ENCODE data around the gene APP. TPM values are rescaled to one million over a fixed set of nuclear protein-coding genes. Genes with fewer than 3 reads are reported as not detected.

Gene APP
- total RNA-seq, 3 donors from 2014 or later (not counting 1 experiment from before 2014, with no cell fraction given): 5.1 to 10.6 (median 7.8) TPM

- no peaks in the 10 kb centered on the region for H3K4me1 ChIP-seq (ENCODE audit: control insufficient read depth, insufficient read depth, low read length)
- no peaks in the 10 kb centered on the region for H3K4me1 Mint-ChIP-seq
- no peak for TF ChIP-seq CTCF (IDR thresholded peaks at IDR 0.05)
- H3K4me3 ChIP-seq (ENCODE audit: low read length): no peak overlapping the region
- no peaks in the 10 kb centered on the region for H3K36me3 Mint-ChIP-seq
- DNase-seq: no peak
- H3K36me3 ChIP-seq (ENCODE audit: control insufficient read depth, insufficient read depth, low read length): no peaks in the 10 kb centered on the region
- no peak overlapping the region for H3K27ac ChIP-seq (ENCODE audit: low read length)
- no peak overlapping the region for H3K27ac Mint-ChIP-seq
- no peaks in the 10 kb centered on the region for H3K9me3 ChIP-seq (ENCODE audit: control insufficient read depth, insufficient read depth, low read length)
- no peak overlapping the region for H3K4me3 Mint-ChIP-seq
- H3K27me3 Mint-ChIP-seq (ENCODE audit: low read depth in 2 of 2): no peaks in the 10 kb centered on the region
- no peaks in the 10 kb centered on the region for H3K9me3 Mint-ChIP-seq
- intact Hi-C loops (cut with micrococcal nuclease): no loop called here
- WGBS (ENCODE audit: insufficient coverage): 90% methylated on average over 3 of the region's 3 CpGs
- H3K27me3 ChIP-seq (ENCODE audit: control insufficient read depth, insufficient read depth, low read length): no peaks in the 10 kb centered on the region
- ATAC-seq: no peak
Observed at GRCh38 chr21:25980710-25981109, 189.9 kb downstream of the APP start.

- no peaks in the 10 kb centered on the region for H3K9me3 Mint-ChIP-seq
- intact Hi-C loops (cut with micrococcal nuclease): no loop called here
- no peaks in the 10 kb centered on the region for H3K36me3 Mint-ChIP-seq
- DNase-seq (no peak), ATAC-seq (no peak)
- TF ChIP-seq CTCF (IDR thresholded peaks at IDR 0.05): no peak
- Histone ChIP-seq H3K9me3 (ENCODE audit: control insufficient read depth, insufficient read depth, low read length) (no peaks in the 10 kb centered on the region), H3K4me3 (ENCODE audit: low read length) (no peak overlapping the region), H3K27me3 (ENCODE audit: control insufficient read depth, insufficient read depth, low read length) (no peaks in the 10 kb centered on the region), H3K27ac (ENCODE audit: low read length) (no peak overlapping the region), H3K4me1 (ENCODE audit: control insufficient read depth, insufficient read depth, low read length) (no peaks in the 10 kb centered on the region), H3K36me3 (ENCODE audit: control insufficient read depth, insufficient read depth, low read length) (no peaks in the 10 kb centered on the region)
- no peaks in the 10 kb centered on the region for H3K4me1 Mint-ChIP-seq
- H3K27me3 Mint-ChIP-seq (ENCODE audit: low read depth in 2 of 2): no peaks in the 10 kb centered on the region
- no peak overlapping the region for H3K27ac Mint-ChIP-seq
- WGBS (ENCODE audit: insufficient coverage): 80% methylated on average over 8 of the region's 9 CpGs
- H3K4me3 Mint-ChIP-seq: no peak overlapping the region
Observed at GRCh38 chr21:25979845-25980616, 190.5 kb downstream of the APP start.

GRCh38 chr21:25977068-25977611, 193.4 kb downstream of the APP start:
- intact Hi-C loops (cut with micrococcal nuclease): no loop called here
- no peak overlapping the region for H3K27ac ChIP-seq (ENCODE audit: low read length)
- H3K4me3 ChIP-seq (ENCODE audit: low read length): no peak overlapping the region
- H3K4me1 ChIP-seq (ENCODE audit: control insufficient read depth, insufficient read depth, low read length): no peaks in the 10 kb centered on the region
- Mint-ChIP-seq H3K9me3 (no peaks in the 10 kb centered on the region), H3K4me1 (no peaks in the 10 kb centered on the region), H3K36me3 (no peaks in the 10 kb centered on the region), H3K27me3 (ENCODE audit: low read depth in 2 of 2) (no peaks in the 10 kb centered on the region), H3K27ac (no peak overlapping the region), H3K4me3 (no peak overlapping the region)
- ATAC-seq (no peak), DNase-seq (peak in 1 of 2 donors; percentile 10)
- no peaks in the 10 kb centered on the region for H3K27me3 ChIP-seq (ENCODE audit: control insufficient read depth, insufficient read depth, low read length)
- no peaks in the 10 kb centered on the region for H3K36me3 ChIP-seq (ENCODE audit: control insufficient read depth, insufficient read depth, low read length)
- no peak for TF ChIP-seq CTCF (IDR thresholded peaks at IDR 0.05)
- H3K9me3 ChIP-seq (ENCODE audit: control insufficient read depth, insufficient read depth, low read length): no peaks in the 10 kb centered on the region
